ENCODE measurements around the gene PFKP. TPM values are rescaled to one million over a fixed set of nuclear protein-coding genes. Genes with fewer than 3 reads are reported as not detected.

The PFKP gene
- total RNA-seq, 4 donors from 2014 or later: 56.6 to 154 (median 115) TPM

DNA sequence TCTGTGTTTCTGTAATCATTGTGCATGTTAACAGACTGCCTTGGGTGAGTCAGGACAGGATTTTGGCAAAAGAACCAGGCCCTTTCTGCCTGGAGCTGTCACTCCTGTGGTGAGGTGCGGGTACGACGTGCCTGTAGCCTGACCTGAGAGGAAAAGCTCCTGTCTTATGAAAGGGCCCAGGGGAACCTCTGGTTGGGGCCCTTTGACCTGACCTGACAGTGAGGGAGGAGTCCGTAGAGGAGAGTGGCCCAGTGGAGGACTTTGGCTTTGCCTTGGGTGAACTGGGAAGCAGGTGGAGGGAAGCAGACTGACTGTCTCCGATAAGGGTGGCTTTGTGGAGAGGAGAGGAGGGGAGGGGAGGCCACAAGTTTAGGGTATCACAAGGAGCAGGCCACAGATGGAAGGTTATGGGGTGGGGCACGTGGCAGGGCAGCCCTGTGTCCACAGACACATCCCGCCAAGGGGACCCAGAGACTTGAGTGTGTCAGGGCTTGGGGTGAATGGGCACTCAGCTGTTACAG lies 6.9 kb downstream of the PFKP start:
- H3K9me3 ChIP-seq: no peaks in the 10 kb centered on the region
- 70 to 88% methylated on average over 4 to 7 of the region's 7 CpGs for WGBS, 2 donors
- intact Hi-C loops (cut with DNase I): no loop called here
- H3K4me3 ChIP-seq (replicated peaks in 1 of 3): no peak overlapping the region
- TF ChIP-seq POLR2A (IDR thresholded peaks at IDR 0.05): no peak
- TF ChIP-seq CTCF (IDR thresholded peaks at IDR 0.05): no peak
- no peak overlapping the region for H3K27ac ChIP-seq
- H3K4me1 ChIP-seq: peaks cover 4 to 8% of the 10 kb centered on the region in 2 donors
- no peaks in the 10 kb centered on the region for H3K27me3 ChIP-seq
- no peak for DNase-seq
- H3K36me3 ChIP-seq: no peaks in the 10 kb centered on the region

DNA sequence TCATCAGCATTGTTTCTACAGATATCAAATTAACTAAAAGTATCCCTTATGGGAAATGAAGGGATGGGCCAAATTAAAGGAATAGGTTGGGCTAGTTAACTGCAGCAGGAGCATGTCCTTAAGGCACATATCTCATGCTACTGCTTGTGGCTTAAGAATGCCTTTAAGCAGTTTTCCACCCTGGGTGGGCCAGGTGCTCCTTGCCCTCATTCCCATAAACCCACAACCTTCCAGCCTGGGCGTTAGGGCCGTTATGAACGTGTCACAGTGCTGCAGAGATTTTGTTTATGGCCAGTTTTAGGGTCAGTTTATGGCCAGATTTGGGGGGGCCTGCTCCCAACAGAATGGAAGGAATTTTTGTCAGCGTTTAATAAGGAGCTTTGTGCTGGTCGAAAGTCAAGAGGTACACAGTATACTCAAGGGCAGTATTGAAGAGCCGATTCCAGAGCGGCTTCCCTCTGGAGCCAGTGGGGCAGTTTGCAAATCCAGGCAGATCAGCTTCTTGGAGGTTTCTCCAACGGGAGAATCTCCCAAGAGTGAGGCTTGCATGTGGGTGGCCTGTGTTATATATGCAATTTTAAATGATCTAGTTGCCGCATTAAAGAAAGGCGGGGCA lies 7.7 kb downstream of the PFKP start:
- no peaks in the 10 kb centered on the region for H3K9me3 ChIP-seq
- TF ChIP-seq CTCF (IDR thresholded peaks at IDR 0.05) (no peak), POLR2A (IDR thresholded peaks at IDR 0.05) (no peak)
- no peaks in the 10 kb centered on the region for H3K27me3 ChIP-seq
- no peaks in the 10 kb centered on the region for H3K36me3 ChIP-seq
- H3K4me3 ChIP-seq (replicated peaks in 1 of 3): no peak overlapping the region
- DNase-seq: peak in 1 of 2 donors; percentile 33
- intact Hi-C loops (cut with DNase I): no loop called here
- 68 to 72% methylated on average over 10 of the region's 10 CpGs for WGBS, 2 donors
- H3K27ac ChIP-seq: no peak overlapping the region
- H3K4me1 ChIP-seq: no peaks in the 10 kb centered on the region

- Histone ChIP-seq H3K27ac (no peak overlapping the region), H3K4me3 (replicated peaks in 1 of 3) (no peak overlapping the region), H3K27me3 (no peaks in the 10 kb centered on the region), H3K9me3 (no peaks in the 10 kb centered on the region), H3K4me1 (no peaks in the 10 kb centered on the region), H3K36me3 (no peaks in the 10 kb centered on the region)
- TF ChIP-seq POLR2A (IDR thresholded peaks at IDR 0.05) (no peak), CTCF (IDR thresholded peaks at IDR 0.05) (no peak)
- no peak for DNase-seq
- intact Hi-C loops (cut with DNase I): no loop called here
- WGBS, 2 donors: 88 to 92% methylated on average over 16 of the region's 16 CpGs
These were observed 8.8 kb downstream of the PFKP start for GRCh38 chr10:3076138-3076537.

DNA sequence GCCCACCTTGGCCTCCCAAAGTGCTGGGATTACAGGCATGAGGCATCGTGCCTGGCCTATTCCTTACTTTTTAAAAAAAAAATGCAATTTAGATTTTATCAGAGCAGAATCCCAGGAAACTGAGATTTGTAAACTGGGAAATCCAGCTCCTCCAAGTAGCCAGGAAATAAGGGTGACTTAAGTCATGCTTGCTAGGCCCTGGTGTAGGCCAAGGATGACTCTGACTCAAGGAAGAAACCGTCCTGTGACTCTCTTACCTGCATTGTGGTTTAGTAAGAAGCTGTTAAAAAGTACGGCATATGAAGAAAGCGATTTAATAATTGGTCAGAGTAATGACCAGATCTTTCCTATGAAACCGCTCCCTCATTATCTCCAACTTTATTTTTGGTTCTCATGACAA lies 10.2 kb downstream of the PFKP start:
- intact Hi-C loops (cut with DNase I): no loop called here
- DNase-seq: no peak
- no peak overlapping the region for H3K27ac ChIP-seq
- no peaks in the 10 kb centered on the region for H3K27me3 ChIP-seq
- no peaks in the 10 kb centered on the region for H3K9me3 ChIP-seq
- H3K4me1 ChIP-seq: no peaks in the 10 kb centered on the region
- no peaks in the 10 kb centered on the region for H3K36me3 ChIP-seq
- WGBS, 2 donors: 92 to 95% methylated on average over 5 of the region's 5 CpGs
- no peak overlapping the region for H3K4me3 ChIP-seq (replicated peaks in 1 of 3)
- TF ChIP-seq POLR2A (IDR thresholded peaks at IDR 0.05) (no peak), CTCF (IDR thresholded peaks at IDR 0.05) (no peak)

- no peak for DNase-seq
- WGBS, 2 donors: 85 to 86% methylated on average over 7 to 10 of the region's 10 CpGs
These were observed 10.7 kb downstream of the PFKP start for GRCh38 chr10:3077940-3078630.

More at GRCh38 chr10:3077940-3078630, 10.7 kb downstream of the PFKP start:
- no peak overlapping the region for H3K27ac ChIP-seq
- no peak overlapping the region for H3K4me3 ChIP-seq (replicated peaks in 1 of 3)
- no peaks in the 10 kb centered on the region for H3K4me1 ChIP-seq
- TF ChIP-seq POLR2A (IDR thresholded peaks at IDR 0.05) (no peak), CTCF (IDR thresholded peaks at IDR 0.05) (no peak)
- H3K27me3 ChIP-seq: no peaks in the 10 kb centered on the region
- no peaks in the 10 kb centered on the region for H3K36me3 ChIP-seq
- no peaks in the 10 kb centered on the region for H3K9me3 ChIP-seq
- intact Hi-C loops (cut with DNase I): no loop called here
